ENCODE measurements around the gene ARL6. TPM values are rescaled to one million over a fixed set of nuclear protein-coding genes. Genes with fewer than 3 reads are reported as not detected.

ARL6 gene, protein sequence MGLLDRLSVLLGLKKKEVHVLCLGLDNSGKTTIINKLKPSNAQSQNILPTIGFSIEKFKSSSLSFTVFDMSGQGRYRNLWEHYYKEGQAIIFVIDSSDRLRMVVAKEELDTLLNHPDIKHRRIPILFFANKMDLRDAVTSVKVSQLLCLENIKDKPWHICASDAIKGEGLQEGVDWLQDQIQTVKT
- total RNA-seq (2021; fragmentation: NEBNext Ultra II Directional; extraction: Animal tissue kit (Norgen Biotek cat#: 25700)) = 9.3 and 12.0 TPM in 2 replicates
- polyA plus RNA-seq (2011; rRNA removed) = 1.8 and 2.7 TPM in 2 replicates
- polyA plus RNA-seq (2011; cell fraction: cytosol; rRNA removed) = 2.9 TPM
- 4.7 TPM for polyA plus RNA-seq (2011; cell fraction: nucleus; rRNA removed)
- polyA plus RNA-seq (2012, experiment 1 of 2) = 3.8 to 5.2 TPM (median 4.5 TPM) in 4 replicates
- polyA plus RNA-seq (2012, experiment 2 of 2) = 0.31 TPM
- 4.5 TPM for polyA plus RNA-seq (2013, experiment 1 of 2)
- polyA plus RNA-seq (2013, experiment 2 of 2) = 4.5 TPM
- 6.3 and 8.1 TPM in 2 replicates for polyA minus RNA-seq (2011; rRNA and poly(A)+ RNA removed)
- polyA minus RNA-seq (2011; cell fraction: cytosol; rRNA and poly(A)+ RNA removed) = 9.4 TPM
- polyA minus RNA-seq (2011; cell fraction: nucleus; rRNA and poly(A)+ RNA removed) = 26.8 TPM
- long read RNA-seq, experiment 1, partial matches to known transcripts = 1 of 4 reads
- long read RNA-seq, experiment 1, other reads (novel, unspliced or antisense) = 2 of 4 reads
- long read RNA-seq, experiment 2, full-length matches to known transcripts = 10 of 12 reads
- long read RNA-seq, experiment 2, partial matches to known transcripts = 1 of 12 reads
- long read RNA-seq, experiment 2, other reads (novel, unspliced or antisense) = 1 of 12 reads

DNA sequence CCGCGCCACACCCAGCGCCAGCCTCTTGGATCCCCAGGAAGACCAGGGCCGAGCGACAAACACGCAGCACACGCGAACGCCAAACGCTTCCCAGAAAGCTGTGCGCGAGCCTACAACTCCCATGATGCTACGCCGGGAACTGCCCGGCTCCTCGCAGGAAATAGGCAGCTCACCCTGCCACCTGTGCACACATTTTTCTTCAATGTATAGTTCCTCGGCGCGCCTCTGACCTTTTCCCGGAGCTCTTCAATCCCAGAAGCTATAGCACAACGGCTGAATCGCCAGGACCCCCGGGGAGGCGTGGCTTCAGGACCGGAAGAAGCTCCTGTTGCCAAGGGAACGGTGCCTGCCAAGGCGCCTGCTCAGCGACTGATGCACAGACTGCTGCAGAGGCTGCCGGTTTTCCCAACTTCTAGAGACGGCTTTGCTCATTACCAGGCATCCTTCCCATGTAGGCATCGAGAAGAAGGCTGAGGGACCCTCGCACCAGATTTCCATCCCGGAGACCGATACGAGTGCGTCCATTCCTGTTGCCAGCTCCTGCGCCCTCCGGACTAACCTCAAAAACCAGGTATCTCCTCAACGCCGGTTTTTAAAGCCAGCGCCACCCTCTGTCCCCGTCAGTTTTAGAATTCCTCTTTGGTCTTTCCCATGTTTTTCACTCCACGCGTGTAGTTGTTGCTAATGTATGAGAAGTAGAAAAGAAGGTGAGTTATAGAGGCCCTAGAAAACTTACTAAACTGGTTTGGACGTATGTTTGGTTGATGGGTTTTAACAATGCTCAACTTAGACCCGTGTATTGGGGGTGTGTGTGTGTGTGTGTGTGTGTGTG, at the start of gene ARL6:
Gene ARL6, plus strand, starts transcription at position 352 of the 832 bp plus-strand sequence. CDS start 3,350 bp downstream, outside the sequence.
- H2AFZ ChIP-seq (ENCODE audit: low read length) = peak within 1 kb of the TSS; percentile 99
- H3K27me3 ChIP-seq (replicated peaks in 1 of 4; ENCODE audit: control insufficient read depth in 3 of 4, extremely low read depth in 1 of 4, insufficient read depth in 3 of 4, low read length in 3 of 4) = no peaks in the 10 kb centered on the region
- no peaks in the 10 kb centered on the region for H4K20me1 ChIP-seq (replicated peaks in 1 of 2; ENCODE audit: control insufficient read depth in 1 of 2, insufficient read depth in 2 of 2, low read length in 2 of 2)
- no peak within 1 kb of the TSS for H2BK120ac ChIP-seq (replicated peaks; ENCODE audit: low read depth, low read length)
- no peak within 1 kb of the TSS for H3K14ac ChIP-seq (ENCODE audit: insufficient read length)
- H3K4me3 ChIP-seq (ENCODE audit: extremely low read depth in 1 of 4, insufficient read depth in 2 of 4, low read depth in 3 of 4, low read length in 4 of 4) = peak within 1 kb of the TSS; percentile 85 to 98 (median 92)
- H4K91ac ChIP-seq (replicated peaks; ENCODE audit: insufficient read length, low read length) = no peak within 1 kb of the TSS
- H2AK5ac ChIP-seq (ENCODE audit: low read depth, low read length) = no peak within 1 kb of the TSS
- FAIRE-seq (no peak), DNase-seq (ENCODE audit: low read depth in 1 of 2, low spot score in 2 of 2) (peak; percentile 54 to 86)
- H3K79me1 ChIP-seq (ENCODE audit: low read depth, low read length) = no peaks in the 10 kb centered on the region
- peak within 1 kb of the TSS; percentile 77 to 82 for H3K4me2 ChIP-seq (ENCODE audit: insufficient read depth in 1 of 2, low read depth in 2 of 2, low read length in 2 of 2)
- peak within 1 kb of the TSS; percentile 50 for H4K5ac ChIP-seq (ENCODE audit: insufficient read length, low read depth, low read length)
- H3K56ac ChIP-seq (replicated peaks; ENCODE audit: insufficient read length, low read depth, low read length) = peak within 1 kb of the TSS; percentile 85
- H3K4ac ChIP-seq (replicated peaks; ENCODE audit: insufficient read length, low read depth, low read length) = no peak within 1 kb of the TSS
- no peak within 1 kb of the TSS for H2BK12ac ChIP-seq (ENCODE audit: low read depth, low read length)
- peak within 1 kb of the TSS in 3 of 4 experiments; percentile 60 to 63 (median 60); a peak in 6 of 7 replicates for H3K9ac ChIP-seq (replicated peaks in 1 of 4; ENCODE audit: extremely low read depth in 1 of 4, low read depth in 3 of 4, low read length in 3 of 4)
- peaks cover 0 to 12% (median 1%) of the 10 kb centered on the region in 4 experiments; a peak in 5 of 7 replicates for H3K4me1 ChIP-seq (replicated peaks in 1 of 4; ENCODE audit: control insufficient read depth in 3 of 4, insufficient read depth in 4 of 4, low read length in 3 of 4)
- ChIA-PET CTCF (ENCODE audit: partially characterized antibody) (interaction anchor here (0.7 to 1.6 kb wide), 6 partner anchors 10 to 305 kb away, joined by 3 to 4 read pairs (median 3); partner anchors contain the start of gene CRYBG3), POLR2A (ENCODE audit: partially characterized antibody) (interaction anchor here (0.8 to 1.2 kb wide), 2 partner anchors 58 to 219 kb away, joined by 4 read pairs; no protein-coding TSS in a partner anchor)
- 2% methylated on average over 36 of the region's 46 CpGs; no CpG with 5 or more reads in 1 of the 2 experiments for WGBS, 2 experiments (ENCODE audit: extremely low coverage in 1 of 2, insufficient coverage in 1 of 2, insufficient read length in 1 of 2, insufficient replicate concordance in 2 of 2, low coverage in 1 of 2, low lambda C conversion rate in 2 of 2, missing lambda C conversion rate in 1 of 2)
- H3K18ac ChIP-seq (ENCODE audit: extremely low read depth, low read length) = peak within 1 kb of the TSS; percentile 44; the same call in 1 of the 2 replicates
- peak within 1 kb of the TSS; percentile 63 for H4K8ac ChIP-seq (ENCODE audit: extremely low read depth, insufficient read depth, low read length)
- peaks cover 4% of the 10 kb centered on the region; the same call in 1 of the 2 replicates for H3K23me2 ChIP-seq (ENCODE audit: low read depth, low read length)
- H3K79me2 ChIP-seq (ENCODE audit: control insufficient read depth in 1 of 2, insufficient read depth in 2 of 2, low read length in 2 of 2) = peaks cover 0 to 21% of the 10 kb centered on the region in 2 experiments; a peak in 2 of 4 replicates
- H2BK20ac ChIP-seq (ENCODE audit: low read length) = no peak within 1 kb of the TSS
- H2BK15ac ChIP-seq (ENCODE audit: low read length) = no peak within 1 kb of the TSS
- peak within 1 kb of the TSS; percentile 36; the same call in 1 of the 2 replicates for H2BK5ac ChIP-seq (ENCODE audit: low read depth, low read length)
- H3K27ac ChIP-seq (ENCODE audit: low read depth, low read length) = peak within 1 kb of the TSS; percentile 67; the same call in 1 of the 2 replicates
- no peak within 1 kb of the TSS for H3K23ac ChIP-seq (ENCODE audit: insufficient read length)
- peaks cover 0 to 5% (median 0%) of the 10 kb centered on the region in 4 experiments; a peak in 2 of 8 replicates for H3K36me3 ChIP-seq (ENCODE audit: control insufficient read depth in 2 of 4, insufficient read depth in 4 of 4, low read length in 3 of 4)
- no peaks in the 10 kb centered on the region for H3K9me3 ChIP-seq (ENCODE audit: insufficient read depth in 2 of 2, low read depth in 1 of 2, low read length in 1 of 2)
- TF ChIP-seq HDAC2 (IDR thresholded peaks at IDR 0.05; ENCODE audit: borderline replicate concordance in 1 of 2, low read depth in 2 of 2, low read length in 2 of 2) (peak; percentile 7 to 88; a peak in 2 of 4 replicates), SP1 (IDR thresholded peaks at IDR 0.05; ENCODE audit: low read depth, low read length) (no peak), SRF (IDR thresholded peaks at IDR 0.05; ENCODE audit: low read depth, low read length) (no peak), BACH1 (IDR thresholded peaks at IDR 0.05; ENCODE audit: low read length) (no peak)
- TF ChIP-seq, protein P1, sequence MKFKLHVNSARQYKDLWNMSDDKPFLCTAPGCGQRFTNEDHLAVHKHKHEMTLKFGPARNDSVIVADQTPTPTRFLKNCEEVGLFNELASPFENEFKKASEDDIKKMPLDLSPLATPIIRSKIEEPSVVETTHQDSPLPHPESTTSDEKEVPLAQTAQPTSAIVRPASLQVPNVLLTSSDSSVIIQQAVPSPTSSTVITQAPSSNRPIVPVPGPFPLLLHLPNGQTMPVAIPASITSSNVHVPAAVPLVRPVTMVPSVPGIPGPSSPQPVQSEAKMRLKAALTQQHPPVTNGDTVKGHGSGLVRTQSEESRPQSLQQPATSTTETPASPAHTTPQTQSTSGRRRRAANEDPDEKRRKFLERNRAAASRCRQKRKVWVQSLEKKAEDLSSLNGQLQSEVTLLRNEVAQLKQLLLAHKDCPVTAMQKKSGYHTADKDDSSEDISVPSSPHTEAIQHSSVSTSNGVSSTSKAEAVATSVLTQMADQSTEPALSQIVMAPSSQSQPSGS (IDR thresholded peaks at IDR 0.05; ENCODE audit: low read length) = no peak

Measured in H1 (cell line).